Stomach (tissue), 9 donors: Measurements from ENCODE around the gene TAPBPL. TPM values are rescaled to one million over a fixed set of nuclear protein-coding genes. Genes with fewer than 3 reads are reported as not detected.
"Not testable (repeated sequence)": the region's sequence is repeated elsewhere in the genome, so short reads cannot be mapped to it uniquely, and the experiment has no call there.

Source experiments
- DNase-seq, 2 donors: peaks; one replicate each; pipeline versions ENCODE4 v3.0.0 to v3.0.0-alpha.2; 2013 to 2019
- H3K27ac ChIP-seq, 5 donors: fragments of 200-600 bp in 4 of 5; sonication (generic) in 4 of 5; one replicate each; pipeline ENCODE4 v1.5.1; 2013 to 2019; ENCODE audit warnings: mild to moderate bottlenecking in 1 of 5, moderate library complexity in 1 of 5
- H3K27me3 ChIP-seq, 3 donors: fragments of 200-600 bp; sonication (generic); one replicate each; pipeline ENCODE4 v1.5.1; 2017 to 2019; ENCODE audit warnings: mixed run types in 1 of 3
- H3K36me3 ChIP-seq, 4 donors: fragments of 200-600 bp; sonication (generic); 1 replicate in 3 of 4; 2 replicates in 1 of 4; pipeline ENCODE4 v1.5.1; 2016 to 2019
- H3K4me1 ChIP-seq, 4 donors: fragments of 200-600 bp; sonication (generic); one replicate each; pipeline ENCODE4 v1.5.1; 2016 to 2019
- H3K4me3 ChIP-seq, 4 donors: fragments of 200-600 bp; sonication (generic) in 3 of 4; one replicate each; pipeline ENCODE4 v1.5.1; 2016 to 2019; ENCODE audit warnings: mild to moderate bottlenecking in 1 of 4
- H3K9me3 ChIP-seq, 4 donors: fragments of 200-600 bp; sonication (generic); one replicate each; pipeline ENCODE4 v1.5.1; 2016 to 2019
- CTCF ChIP-seq, 7 experiments: fragments of 450-650 bp in 4 of 7; fragments of 200-600 bp in 3 of 7; sonication (generic) in 3 of 7; IDR thresholded peaks; one replicate each; pipeline ENCODE4 v1.5.1; 2016 to 2019; ENCODE audit warnings: antibody characterized with exemption in 7 of 7, control low read depth in 2 of 7, mild to moderate bottlenecking in 1 of 7
- EP300 ChIP-seq: sonication (generic); formaldehyde crosslinking; IDR thresholded peaks from one replicate; pipeline ENCODE4 v1.6.1; 2017; ENCODE audit warnings: antibody characterized with exemption
- POLR2A ChIP-seq, 4 donors: fragments of 450-650 bp; IDR thresholded peaks; one replicate each; pipeline ENCODE4 v1.6.1; 2016; ENCODE audit warnings: antibody characterized with exemption in 4 of 4, control low read depth in 2 of 4, mild to moderate bottlenecking in 1 of 4, moderate library complexity in 1 of 4
- POLR2AphosphoS5 ChIP-seq, 3 donors: sonication (generic); formaldehyde crosslinking; IDR thresholded peaks; one replicate each; pipeline ENCODE4 v1.6.1; 2016; ENCODE audit warnings: antibody characterized with exemption in 3 of 3
- WGBS, 5 donors: extraction: QIAGEN DNeasy Blood & Tissue Kit in 3 of 5; methylation state at CpG; one replicate each; pipeline versions ENCODE4 v1.1.5 to v1.1.7; 2013 to 2018; 5-methylcytosine and 5-hydroxymethylcytosine counted together
- intact Hi-C: fragments of 100-400 bp; cut with DNase I; formaldehyde crosslinking; loops from one replicate; pipeline ENCODE4 v1.15.1; 2023; ENCODE audit warnings: low total_unique reads
- polyA plus RNA-seq, 3 donors: library from polyadenylated mRNA; stranded (reverse); fragments of 200-250 nt; gene quantifications; one replicate each; pipeline ENCODE4 v1.2.3, GENCODE V29; 2013
- total RNA-seq, 5 donors: library from RNA; depleted of rRNA; stranded (reverse); fragments of >200 nt; gene quantifications; one replicate each; pipeline versions ENCODE4 v1.1.0 to v1.2.3, GENCODE V29; 2014 to 2016
- donor health status: healthy with polysubstance abuse.
- donor health status: Bipolar disorder and iron deficiency.
- donor health status: healthy.

The TAPBPL gene
- total and polyA plus RNA-seq, 8 donors = 13.0 to 115 (median 15.5) TPM

- H3K36me3 ChIP-seq = no peaks in the 10 kb centered on the region
- no peak overlapping the region for H3K4me3 ChIP-seq
- no peaks in the 10 kb centered on the region for H3K9me3 ChIP-seq
- no peaks in the 10 kb centered on the region for H3K27me3 ChIP-seq
- peak; percentile 34 to 70 for DNase-seq
- WGBS, 5 donors = 65 to 78% (median 75%) methylated on average over 14 of the region's 14 CpGs
- intact Hi-C loops = loop anchor here (5.0 to 10.0 kb wide), 2 partner anchors 35 to 108 kb away; partner anchors contain the start of gene GAPDH
- peaks cover 19 to 34% (median 25%) of the 10 kb centered on the region in 4 donors for H3K4me1 ChIP-seq
- TF ChIP-seq EP300 (no peak), POLR2AphosphoS5 (IDR thresholded peaks at IDR 0.05) (no peak), CTCF (IDR thresholded peaks at IDR 0.05) (no peak)
- H3K27ac ChIP-seq = peak overlapping the region in 2 of 5 donors; percentile 25 to 53
Measured at GRCh38 chr12:6426882-6427671, 24.8 kb upstream of the TAPBPL start.

- not testable (repeated sequence) for H3K9me3 ChIP-seq, H3K4me3 ChIP-seq, H3K27me3 ChIP-seq, H3K36me3 ChIP-seq
- Histone ChIP-seq H3K4me1 (peaks cover 19 to 34% (median 25%) of the 10 kb centered on the region in 4 donors), H3K27ac (peak overlapping the region in 1 of 5 donors; percentile 53)
- intact Hi-C loops = loop anchor here (5.0 to 10.0 kb wide), 2 partner anchors 35 to 107 kb away; partner anchors contain the start of gene GAPDH
- DNase-seq = peak in 1 of 2 donors; percentile 17
- WGBS, 5 donors = 88 to 96% (median 93%) methylated on average over 10 of the region's 10 CpGs
Measured at GRCh38 chr12:6427796-6428195, 24.0 kb upstream of the TAPBPL start.

- TF ChIP-seq CTCF (IDR thresholded peaks at IDR 0.05) (no peak), POLR2A (IDR thresholded peaks at IDR 0.05) (no peak), POLR2AphosphoS5 (IDR thresholded peaks at IDR 0.05) (no peak), EP300 (no peak)
- H3K36me3 ChIP-seq = no peaks in the 10 kb centered on the region
- H3K4me3 ChIP-seq = no peak overlapping the region
- no peak overlapping the region for H3K27ac ChIP-seq
- H3K9me3 ChIP-seq = no peaks in the 10 kb centered on the region
- intact Hi-C loops = loop anchor here (5.0 to 10.0 kb wide), 2 partner anchors 34 to 106 kb away; partner anchors contain the start of gene GAPDH
- 76 to 93% (median 85%) methylated on average over 3 of the region's 3 CpGs for WGBS, 5 donors
- peaks cover 18 to 30% (median 24%) of the 10 kb centered on the region in 4 donors for H3K4me1 ChIP-seq
- DNase-seq = no peak
- H3K27me3 ChIP-seq = no peaks in the 10 kb centered on the region
Measured at GRCh38 chr12:6428326-6428725, 23.5 kb upstream of the TAPBPL start.

GRCh38 chr12:6430124-6430989 is 21.5 kb upstream of the TAPBPL start:
- Histone ChIP-seq H3K4me1 (peaks cover 11 to 21% (median 16%) of the 10 kb centered on the region in 4 donors), H3K27ac (peak overlapping the region; percentile 13 to 87 (median 85)), H3K27me3 (no peaks in the 10 kb centered on the region), H3K9me3 (no peaks in the 10 kb centered on the region), H3K4me3 (peak overlapping the region; percentile 19 to 34 (median 20)), H3K36me3 (no peaks in the 10 kb centered on the region)
- DNase-seq = peak; percentile 87 to 89
- intact Hi-C loops = no loop called here
- TF ChIP-seq CTCF (IDR thresholded peaks at IDR 0.05) = peak in 1 of 7 experiments; percentile 18
- TF ChIP-seq POLR2A (IDR thresholded peaks at IDR 0.05) = no peak
- TF ChIP-seq POLR2AphosphoS5 (IDR thresholded peaks at IDR 0.05) = peak; percentile 77 to 92 (median 88)
- TF ChIP-seq EP300 = peak; percentile 31
- WGBS, 5 donors = 17 to 26% (median 19%) methylated on average over 19 of the region's 19 CpGs
